ENCODE results near the gene TTC23L. TPM values are rescaled to one million over a fixed set of nuclear protein-coding genes. Genes with fewer than 3 reads are reported as not detected.

The TTC23L gene
- total RNA-seq, 1 donor from 2014 or later = 1.8 TPM

- H3K4me3 Mint-ChIP-seq = no peak overlapping the region
- peaks cover 14% of the 10 kb centered on the region for H3K36me3 Mint-ChIP-seq
- H3K27me3 Mint-ChIP-seq = no peaks in the 10 kb centered on the region
- no peaks in the 10 kb centered on the region for H3K4me1 Mint-ChIP-seq (ENCODE audit: unreplicated experiment)
- H3K9me3 Mint-ChIP-seq = no peaks in the 10 kb centered on the region
- no peak overlapping the region for H3K27ac Mint-ChIP-seq
- TF ChIP-seq CTCF (conservative IDR thresholded peaks at IDR 0.05) = no peak
- no peak for DNase-seq (ENCODE audit: extremely low spot score, unreplicated experiment)
These were observed 21.2 kb upstream of the TTC23L start for GRCh38 chr5:34817558-34818351.

GRCh38 chr5:34818717-34819116, 20.2 kb upstream of the TTC23L start:
- no peak for DNase-seq (ENCODE audit: extremely low spot score, unreplicated experiment)
- H3K9me3 Mint-ChIP-seq = no peaks in the 10 kb centered on the region
- no peak overlapping the region for H3K27ac Mint-ChIP-seq
- H3K4me1 Mint-ChIP-seq (ENCODE audit: unreplicated experiment) = no peaks in the 10 kb centered on the region
- H3K27me3 Mint-ChIP-seq = no peaks in the 10 kb centered on the region
- H3K4me3 Mint-ChIP-seq = no peak overlapping the region
- TF ChIP-seq CTCF (conservative IDR thresholded peaks at IDR 0.05) = no peak
- peaks cover 23% of the 10 kb centered on the region for H3K36me3 Mint-ChIP-seq

GRCh38 chr5:34820593-34820992, 18.4 kb upstream of the TTC23L start:
- Mint-ChIP-seq H3K9me3 (no peaks in the 10 kb centered on the region), H3K27ac (no peak overlapping the region), H3K4me3 (no peak overlapping the region), H3K27me3 (no peaks in the 10 kb centered on the region), H3K36me3 (peaks cover 30% of the 10 kb centered on the region), H3K4me1 (ENCODE audit: unreplicated experiment) (no peaks in the 10 kb centered on the region)
- no peak for DNase-seq (ENCODE audit: extremely low spot score, unreplicated experiment)
- TF ChIP-seq CTCF (conservative IDR thresholded peaks at IDR 0.05) = no peak

- Mint-ChIP-seq H3K4me3 (no peak overlapping the region), H3K36me3 (peaks cover 49% of the 10 kb centered on the region), H3K27ac (no peak overlapping the region), H3K4me1 (ENCODE audit: unreplicated experiment) (no peaks in the 10 kb centered on the region), H3K27me3 (no peaks in the 10 kb centered on the region), H3K9me3 (no peaks in the 10 kb centered on the region)
- no peak for TF ChIP-seq CTCF (conservative IDR thresholded peaks at IDR 0.05)
- no peak for DNase-seq (ENCODE audit: extremely low spot score, unreplicated experiment)
These were observed 15.8 kb upstream of the TTC23L start for GRCh38 chr5:34822956-34823715.

- no peak for DNase-seq (ENCODE audit: extremely low spot score, unreplicated experiment)
- H3K27ac Mint-ChIP-seq = no peak overlapping the region
- TF ChIP-seq CTCF (conservative IDR thresholded peaks at IDR 0.05) = no peak
- no peaks in the 10 kb centered on the region for H3K4me1 Mint-ChIP-seq (ENCODE audit: unreplicated experiment)
- no peaks in the 10 kb centered on the region for H3K9me3 Mint-ChIP-seq
- no peaks in the 10 kb centered on the region for H3K27me3 Mint-ChIP-seq
- peaks cover 49% of the 10 kb centered on the region for H3K36me3 Mint-ChIP-seq
- no peak overlapping the region for H3K4me3 Mint-ChIP-seq
These were observed 12.6 kb upstream of the TTC23L start for GRCh38 chr5:34826347-34826746.

Measured in type B pancreatic cell (in vitro differentiated cells).